LNCaP clone FGC (cell line): ENCODE data around the gene SLC15A2.

Experiments
- DNase-seq: peaks from one replicate; pipeline ENCODE4 v3.0.0-alpha.2; 2011; ENCODE audit warnings: low read depth
- H3K4me3 ChIP-seq: 2 replicates; pipeline ENCODE4 v1.5.1; 2011; ENCODE audit warnings: mild to moderate bottlenecking, low read depth, low read length, control low read depth
- TF ChIP-seq, protein P1 (sequence below): IDR thresholded peaks from 2 replicates; pipeline ENCODE4 v1.5.1; 2012; ENCODE audit warnings: mild to moderate bottlenecking; ENCODE audit not compliant: control insufficient read depth, insufficient read depth; ENCODE audit errors: extremely low read depth

SLC15A2 gene

DNA sequence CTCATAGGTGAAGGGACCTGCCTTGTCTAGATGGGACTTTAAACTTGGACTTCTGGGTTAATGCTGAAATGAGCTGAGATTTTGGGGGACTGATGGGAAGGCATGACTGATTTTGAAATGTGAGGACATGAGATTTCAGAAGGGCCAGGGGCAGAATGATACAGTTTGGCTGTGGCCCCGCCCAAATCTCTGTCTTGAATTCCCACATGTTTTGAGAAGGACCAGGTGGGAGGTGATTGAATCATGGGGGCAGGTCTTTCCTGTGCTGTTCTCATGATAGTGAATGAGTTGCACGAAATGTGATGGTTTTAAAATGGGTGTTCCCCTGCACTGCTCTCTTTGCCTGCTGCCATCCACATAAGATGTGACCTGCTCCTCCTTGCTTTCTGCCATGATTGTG is 85.0 kb downstream of the SLC15A2 start:
- TF ChIP-seq, protein P1, sequence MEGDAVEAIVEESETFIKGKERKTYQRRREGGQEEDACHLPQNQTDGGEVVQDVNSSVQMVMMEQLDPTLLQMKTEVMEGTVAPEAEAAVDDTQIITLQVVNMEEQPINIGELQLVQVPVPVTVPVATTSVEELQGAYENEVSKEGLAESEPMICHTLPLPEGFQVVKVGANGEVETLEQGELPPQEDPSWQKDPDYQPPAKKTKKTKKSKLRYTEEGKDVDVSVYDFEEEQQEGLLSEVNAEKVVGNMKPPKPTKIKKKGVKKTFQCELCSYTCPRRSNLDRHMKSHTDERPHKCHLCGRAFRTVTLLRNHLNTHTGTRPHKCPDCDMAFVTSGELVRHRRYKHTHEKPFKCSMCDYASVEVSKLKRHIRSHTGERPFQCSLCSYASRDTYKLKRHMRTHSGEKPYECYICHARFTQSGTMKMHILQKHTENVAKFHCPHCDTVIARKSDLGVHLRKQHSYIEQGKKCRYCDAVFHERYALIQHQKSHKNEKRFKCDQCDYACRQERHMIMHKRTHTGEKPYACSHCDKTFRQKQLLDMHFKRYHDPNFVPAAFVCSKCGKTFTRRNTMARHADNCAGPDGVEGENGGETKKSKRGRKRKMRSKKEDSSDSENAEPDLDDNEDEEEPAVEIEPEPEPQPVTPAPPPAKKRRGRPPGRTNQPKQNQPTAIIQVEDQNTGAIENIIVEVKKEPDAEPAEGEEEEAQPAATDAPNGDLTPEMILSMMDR, result no peak
- no peak for DNase-seq
- H3K4me3 ChIP-seq, result no peak overlapping the region

DNA sequence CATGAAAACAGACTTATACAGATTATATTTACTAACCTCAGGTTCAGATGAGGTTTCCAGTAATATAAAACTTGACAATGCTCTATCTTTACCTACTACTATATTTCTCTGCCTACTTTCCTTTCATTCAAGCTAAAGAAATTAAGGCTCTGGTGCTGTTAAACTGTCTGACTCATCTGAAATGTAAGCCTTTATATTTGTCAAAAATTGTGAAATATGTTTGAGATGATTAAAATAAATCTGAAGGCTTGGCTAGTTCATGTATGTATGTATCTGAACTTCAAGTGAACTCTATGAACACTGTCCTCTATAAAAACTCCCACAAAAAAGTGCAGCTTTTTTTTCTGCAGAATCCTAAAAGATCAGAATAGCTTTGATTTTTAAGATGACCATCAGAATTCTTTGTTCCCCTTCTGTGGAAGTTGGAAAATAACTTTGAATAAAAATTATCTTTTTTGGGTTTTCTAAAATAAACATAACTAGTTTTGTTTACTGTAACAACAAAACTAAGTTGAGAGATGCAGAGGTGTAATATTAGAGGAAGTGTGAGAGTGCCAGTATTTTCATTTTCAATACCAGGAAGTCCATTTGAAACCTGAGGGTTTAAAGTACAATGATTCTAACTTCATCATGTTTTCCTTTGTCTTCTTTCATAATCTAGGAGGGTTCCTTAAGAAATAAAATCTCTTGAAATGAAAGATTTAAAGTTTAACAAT is 85.7 kb downstream of the SLC15A2 start:
- no peak overlapping the region for H3K4me3 ChIP-seq
- TF ChIP-seq, protein P1, result no peak
- DNase-seq, result no peak

DNA sequence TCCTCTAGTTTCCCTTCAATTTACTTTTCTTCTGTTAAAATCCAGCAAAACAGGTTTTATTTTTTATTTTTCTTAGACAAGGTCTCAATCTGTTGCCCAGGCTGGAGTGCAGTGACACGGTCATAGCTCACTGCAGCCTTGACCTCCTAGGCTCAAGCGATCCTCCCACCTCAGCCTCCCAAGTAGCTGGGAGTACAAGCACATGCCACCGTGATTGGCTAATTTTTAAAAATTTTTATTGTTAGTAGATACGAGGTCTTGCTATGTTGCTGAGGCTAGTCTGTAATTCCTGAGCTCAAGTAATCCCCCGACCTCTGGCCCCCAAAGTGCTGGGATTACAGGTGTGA is 86.2 kb downstream of the SLC15A2 start:
- no peak overlapping the region for H3K4me3 ChIP-seq
- no peak for DNase-seq
- TF ChIP-seq, protein P1, result no peak

DNA sequence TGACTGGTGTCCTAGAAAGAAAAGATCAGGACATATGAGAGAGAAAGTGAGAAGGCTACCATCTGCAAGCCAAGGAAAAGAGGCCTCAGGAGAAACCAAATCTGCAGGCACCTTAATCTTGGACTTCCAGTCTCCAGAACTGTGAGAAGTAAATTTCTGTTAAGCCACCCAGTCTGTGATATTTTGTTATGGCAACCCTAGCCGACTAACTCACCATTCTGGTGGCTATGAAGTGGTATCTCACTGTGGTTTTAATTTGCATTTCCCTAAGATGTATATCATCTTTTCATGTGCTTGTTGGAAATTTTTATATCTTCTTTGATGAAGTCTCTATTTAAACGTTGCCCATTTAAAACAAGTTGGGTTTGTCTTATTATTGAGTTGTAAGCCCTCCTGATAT is 87.3 kb downstream of the SLC15A2 start:
- no peak overlapping the region for H3K4me3 ChIP-seq
- TF ChIP-seq, protein P1, result no peak
- DNase-seq, result no peak

DNA sequence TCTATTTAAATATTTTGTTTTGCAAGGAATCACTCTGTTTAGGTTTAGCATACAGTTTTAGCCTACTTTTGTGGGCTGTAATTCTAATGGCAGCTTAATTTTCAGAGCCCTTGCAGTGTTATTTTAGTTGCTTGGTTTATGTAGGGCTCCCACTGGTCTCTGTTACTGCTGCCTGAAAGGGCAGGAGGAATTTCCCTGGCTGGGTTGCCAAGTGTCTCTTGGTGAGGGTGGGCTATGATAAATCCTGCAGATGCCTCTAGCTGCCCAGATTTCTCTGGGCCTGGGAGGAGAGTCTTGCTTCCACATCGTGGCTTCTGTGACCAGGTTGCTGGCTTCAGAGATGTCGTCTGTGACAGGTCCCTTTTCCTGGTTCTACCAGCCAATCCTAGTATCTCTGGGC is 91.6 kb downstream of the SLC15A2 start:
- TF ChIP-seq, protein P1, result no peak
- no peak for DNase-seq
- no peak overlapping the region for H3K4me3 ChIP-seq

DNA sequence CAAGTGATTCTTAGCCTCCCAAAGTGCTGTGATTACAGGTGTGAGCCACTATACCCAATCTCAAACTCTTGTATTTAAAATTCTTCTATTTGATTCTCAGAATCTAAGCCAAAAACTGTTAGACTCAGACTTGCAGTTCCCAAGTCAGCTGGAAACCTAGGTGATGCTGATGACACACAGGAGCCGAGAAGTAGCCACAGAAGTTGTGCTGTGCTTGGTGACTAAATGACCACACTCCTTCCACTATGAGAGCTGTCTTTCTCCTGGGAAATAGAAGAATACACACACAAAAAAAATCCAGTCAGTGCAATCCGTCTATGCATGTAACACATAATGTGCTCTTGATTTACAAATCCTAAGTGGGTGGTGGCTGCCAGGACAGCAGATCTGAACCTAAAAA is 93.9 kb downstream of the SLC15A2 start:
- TF ChIP-seq, protein P1, result no peak
- no peak overlapping the region for H3K4me3 ChIP-seq
- no peak for DNase-seq

DNA sequence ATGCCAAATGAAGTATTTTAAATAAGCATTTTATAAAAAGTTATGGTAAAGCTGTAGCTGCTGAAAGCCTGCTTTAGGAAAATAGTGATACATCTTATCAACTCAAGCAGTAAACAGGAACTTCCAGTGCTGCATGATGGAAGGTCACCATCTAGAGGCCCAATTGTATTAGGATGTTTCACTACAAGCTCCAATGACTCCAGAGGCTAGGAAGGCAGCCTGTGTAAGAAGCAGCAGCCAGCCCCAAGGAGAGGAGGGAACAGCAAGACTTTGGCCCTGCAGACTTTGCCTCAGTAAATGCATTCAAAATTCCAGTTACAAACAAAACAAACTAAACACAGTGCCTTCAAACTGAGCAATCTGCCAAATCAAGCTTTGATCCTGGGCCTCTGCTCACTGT is 95.7 kb downstream of the SLC15A2 start:
- DNase-seq, result peak; percentile 53
- no peak overlapping the region for H3K4me3 ChIP-seq
- TF ChIP-seq, protein P1, result peak; percentile 67
